Lung (tissue), 12 donors: Measurements from ENCODE around the gene SLC25A21. TPM values are rescaled to one million over a fixed set of nuclear protein-coding genes. Genes with fewer than 3 reads are reported as not detected.

Experiments used
- ATAC-seq: fragments of 200-7000 bp; cut with Tn5 transposase; one replicate; pipeline ENCODE4 v1.9.1; 2020; ENCODE audit warnings: moderate number of reproducible peaks; ENCODE audit not compliant: insufficient read depth, low FRiP score
- DNase-seq, 3 donors: peaks; one replicate each; pipeline ENCODE4 v3.0.0-alpha.2; 2013 to 2017
- H3K27ac ChIP-seq, 2 donors: one replicate each; pipeline ENCODE4 v1.5.1; 2013; ENCODE audit warnings: mild to moderate bottlenecking in 2 of 2, moderate library complexity in 2 of 2, control low read depth in 1 of 2, inconsistent platforms in 1 of 2, low read depth in 1 of 2, low read length in 1 of 2
- H3K27me3 ChIP-seq, 3 donors: one replicate each; pipeline ENCODE4 v1.5.1; 2013; ENCODE audit warnings: low read length in 2 of 3; ENCODE audit not compliant: control insufficient read depth in 3 of 3, insufficient read depth in 3 of 3
- H3K36me3 ChIP-seq, 4 donors: one replicate each; pipeline ENCODE4 v1.5.1; 2013; ENCODE audit warnings: low read length in 4 of 4, mild to moderate bottlenecking in 1 of 4, moderate library complexity in 1 of 4; ENCODE audit not compliant: control insufficient read depth in 4 of 4, insufficient read depth in 4 of 4
- H3K4me1 ChIP-seq, 5 donors: one replicate each; pipeline ENCODE4 v1.5.1; 2013; ENCODE audit warnings: low read length in 5 of 5, mild to moderate bottlenecking in 2 of 5, moderate library complexity in 1 of 5; ENCODE audit not compliant: control insufficient read depth in 5 of 5, insufficient read depth in 5 of 5
- H3K4me3 ChIP-seq: one replicate; pipeline ENCODE4 v1.5.1; 2013; ENCODE audit warnings: mild to moderate bottlenecking, control low read depth, moderate library complexity
- H3K9ac ChIP-seq, 2 donors: one replicate each; pipeline ENCODE4 v1.5.1; 2013; ENCODE audit warnings: low read length in 2 of 2, control low read depth in 1 of 2; ENCODE audit not compliant: insufficient read depth in 1 of 2
- H3K9me3 ChIP-seq, 4 donors: one replicate each; pipeline ENCODE4 v1.5.1; 2013; ENCODE audit warnings: low read length in 3 of 4, mild to moderate bottlenecking in 1 of 4, moderate library complexity in 1 of 4; ENCODE audit not compliant: control insufficient read depth in 4 of 4, insufficient read depth in 3 of 4
- CTCF ChIP-seq: IDR thresholded peaks from 2 replicates; pipeline ENCODE4 v1.5.1; 2012; ENCODE audit warnings: mild to moderate bottlenecking; ENCODE audit errors: control extremely low read depth, extremely low read depth
- WGBS, 2 donors: extraction: QIAGEN DNeasy Blood & Tissue Kit; methylation state at CpG; one replicate each; pipeline ENCODE4 v1.1.7; 2013; 5-methylcytosine and 5-hydroxymethylcytosine counted together
- polyA plus RNA-seq, 2 donors: library from polyadenylated mRNA; stranded (reverse); fragments of 200-250 nt; gene quantifications; one replicate each; pipeline ENCODE4 v1.2.1, GENCODE V29; 2013
- total RNA-seq, 2 donors: library from RNA; depleted of rRNA in 1 of 2; stranded (reverse); fragments of >200 nt in 1 of 2; gene quantifications; one replicate each; pipeline ENCODE4 v1.2.1, GENCODE V29; 2014 to 2021
- donor health status: control.
- donor health status: control.
- donor health status: Bipolar disorder and iron deficiency.
- donor health status: healthy.
- donor health status: DM: yes; HTN: yes; CAD: no.

The SLC25A21 gene
- total and polyA plus RNA-seq, 4 donors = 0.23 to 2.6 (median 0.42) TPM

DNA sequence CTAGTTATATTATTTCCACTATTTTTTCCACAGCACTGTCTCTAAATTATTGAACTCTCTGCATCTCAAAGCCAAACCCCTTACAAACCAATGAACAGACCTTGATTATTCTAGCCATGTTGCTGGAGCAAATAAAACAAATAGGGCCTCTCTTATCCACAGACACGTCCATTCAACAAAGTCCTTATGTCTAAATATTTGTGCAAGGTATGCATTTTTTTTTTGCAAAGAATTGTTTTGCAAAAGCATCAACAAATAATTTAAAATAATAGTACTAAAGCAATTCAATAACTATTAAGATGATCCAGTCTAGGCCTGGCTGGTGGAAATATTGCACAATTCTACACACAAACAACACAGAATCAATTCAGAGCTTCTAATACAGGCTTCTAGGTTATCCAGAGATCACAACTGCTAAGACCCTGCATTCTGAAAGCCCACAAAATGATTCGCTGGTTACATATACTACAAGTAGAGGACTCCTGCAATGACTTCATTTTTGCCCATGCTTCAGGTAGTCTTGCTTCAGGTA lies 221.0 kb downstream of the SLC25A21 start:
- WGBS, 2 donors = 75 to 82% methylated on average over 2 of the region's 2 CpGs
- Histone ChIP-seq H3K36me3 (no peaks in the 10 kb centered on the region), H3K27ac (no peak overlapping the region), H3K4me1 (no peaks in the 10 kb centered on the region), H3K4me3 (no peak overlapping the region), H3K9me3 (no peaks in the 10 kb centered on the region), H3K9ac (no peak overlapping the region), H3K27me3 (peaks cover 0 to 5% (median 4%) of the 10 kb centered on the region in 3 donors)
- ATAC-seq (no peak), DNase-seq (no peak)
- TF ChIP-seq CTCF = no peak

DNA sequence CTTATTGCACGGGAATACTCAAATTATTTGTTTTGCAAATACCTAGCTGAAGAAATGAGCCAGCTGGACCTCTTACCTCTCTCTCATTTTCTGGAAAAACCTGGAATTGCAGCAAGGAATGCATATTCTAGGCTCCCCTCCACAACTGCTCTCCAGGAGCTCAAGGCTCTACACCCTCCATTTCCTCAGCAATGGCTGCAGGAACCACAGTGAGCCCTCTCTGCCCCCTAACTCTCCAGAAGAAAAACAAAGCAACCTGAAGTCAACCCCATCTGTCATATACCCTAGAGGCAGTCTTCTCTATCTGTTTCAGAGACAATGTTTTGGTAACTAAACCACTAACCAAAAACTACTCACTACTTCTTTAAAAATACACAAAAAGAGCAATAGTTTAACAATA lies 221.6 kb downstream of the SLC25A21 start:
- no peak for TF ChIP-seq CTCF
- Histone ChIP-seq H3K9me3 (no peaks in the 10 kb centered on the region), H3K4me1 (no peaks in the 10 kb centered on the region), H3K27ac (no peak overlapping the region), H3K9ac (no peak overlapping the region), H3K27me3 (peaks cover 0 to 5% (median 4%) of the 10 kb centered on the region in 3 donors), H3K4me3 (no peak overlapping the region), H3K36me3 (no peaks in the 10 kb centered on the region)
- DNase-seq = no peak
- no peak for ATAC-seq
- 75 to 81% methylated on average over 1 of the region's 1 CpG for WGBS, 2 donors

DNA sequence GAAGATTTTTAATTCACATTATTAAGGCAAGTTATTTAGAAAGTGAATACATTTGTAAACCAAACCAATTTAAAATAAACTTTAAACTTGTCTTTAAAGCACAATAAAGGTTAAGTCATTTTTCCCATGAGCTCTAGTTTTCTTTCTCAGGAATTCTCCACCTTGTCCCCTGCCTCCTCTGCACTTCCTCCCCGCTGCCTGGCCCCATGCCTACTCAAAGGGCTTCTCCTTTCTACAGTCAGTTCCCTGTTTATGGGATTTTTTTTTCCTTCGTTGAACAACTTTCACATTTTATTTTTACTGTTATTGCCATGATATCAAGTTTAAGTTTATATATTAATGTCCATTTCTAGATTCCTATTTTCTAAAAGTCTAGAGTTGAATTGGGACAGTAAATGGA lies 223.0 kb downstream of the SLC25A21 start:
- Histone ChIP-seq H3K4me3 (no peak overlapping the region), H3K27me3 (peaks cover 0 to 10% (median 4%) of the 10 kb centered on the region in 3 donors), H3K9ac (no peak overlapping the region), H3K36me3 (no peaks in the 10 kb centered on the region), H3K27ac (no peak overlapping the region), H3K4me1 (no peaks in the 10 kb centered on the region), H3K9me3 (no peaks in the 10 kb centered on the region)
- DNase-seq = no peak
- no peak for TF ChIP-seq CTCF
- WGBS, 2 donors = 34 to 54% methylated on average over 2 of the region's 2 CpGs
- ATAC-seq = no peak
